HL-60 (cell line): ENCODE data around the gene ANAPC5.

Experiments
- DNase-seq, 2 experiments: peaks; one replicate each; pipeline ENCODE4 v3.0.0-alpha.2; 2010 to 2020; ENCODE audit warnings: low read depth in 1 of 2, low spot score in 1 of 2
- H3K27ac ChIP-seq: fragments of 250-450 bp; sonication (Bioruptor Pico); replicated peaks from 2 replicates; pipeline ENCODE4 v1.5.1; 2020; ENCODE audit warnings: mild to moderate bottlenecking, moderate library complexity
- H3K27me3 ChIP-seq: fragments of 250-450 bp; sonication (Bioruptor Pico); 2 replicates; pipeline ENCODE4 v1.5.1; 2021; ENCODE audit warnings: mild to moderate bottlenecking, moderate library complexity; ENCODE audit not compliant: insufficient read depth, poor library complexity, severe bottlenecking
- H3K4me3 ChIP-seq: replicated peaks from 2 replicates; pipeline ENCODE4 v1.5.1; 2011; ENCODE audit warnings: mild to moderate bottlenecking, control low read depth, low read length; ENCODE audit not compliant: insufficient read depth
- CTCF ChIP-seq: IDR thresholded peaks from one replicate; pipeline ENCODE4 v1.5.1; 2011; ENCODE audit warnings: low read length, control low read depth, inconsistent platforms; ENCODE audit not compliant: insufficient read depth
- GABPA ChIP-seq: IDR thresholded peaks from 2 replicates; pipeline ENCODE4 v1.6.1; 2012; ENCODE audit warnings: low read depth
- POLR2AphosphoS5 ChIP-seq: IDR thresholded peaks from 2 replicates; pipeline ENCODE4 v1.6.1; 2012; ENCODE audit warnings: low read depth
- REST ChIP-seq: IDR thresholded peaks from 2 replicates; pipeline ENCODE4 v1.6.1; 2012; ENCODE audit warnings: low read depth; ENCODE audit not compliant: insufficient replicate concordance
- SPI1 ChIP-seq: IDR thresholded peaks from 2 replicates; pipeline ENCODE4 v1.6.1; 2012; ENCODE audit warnings: low read depth, mild to moderate bottlenecking, borderline replicate concordance

The ANAPC5 gene

GRCh38 chr12:121261398-121261797 is 90.8 kb downstream of the ANAPC5 start:
- Histone ChIP-seq H3K4me3 (no peak overlapping the region), H3K27me3 (no peaks in the 10 kb centered on the region), H3K27ac (no peak overlapping the region)
- no peak for DNase-seq
- TF ChIP-seq REST (no peak), GABPA (no peak), CTCF (no peak), SPI1 (no peak), POLR2AphosphoS5 (no peak)

- no peak overlapping the region for H3K27ac ChIP-seq
- H3K4me3 ChIP-seq, result no peak overlapping the region
- no peak for DNase-seq
- no peak for TF ChIP-seq POLR2AphosphoS5
- TF ChIP-seq SPI1, result no peak
- no peak for TF ChIP-seq REST
- TF ChIP-seq GABPA, result no peak
- no peak for TF ChIP-seq CTCF
- H3K27me3 ChIP-seq, result no peaks in the 10 kb centered on the region
Observed at GRCh38 chr12:121260091-121260490, 92.1 kb downstream of the ANAPC5 start.

- Histone ChIP-seq H3K27me3 (no peaks in the 10 kb centered on the region), H3K27ac (no peak overlapping the region), H3K4me3 (no peak overlapping the region)
- DNase-seq, result no peak
- TF ChIP-seq CTCF, result no peak
- TF ChIP-seq GABPA, result no peak
- TF ChIP-seq SPI1, result no peak
- TF ChIP-seq POLR2AphosphoS5, result no peak
- no peak for TF ChIP-seq REST
Observed at GRCh38 chr12:121259074-121259473, 93.1 kb downstream of the ANAPC5 start.
